Right atrium auricular region (tissue), 2 donors: ENCODE measurements around the gene PLEKHM3. TPM values are rescaled to one million over a fixed set of nuclear protein-coding genes. Genes with fewer than 3 reads are reported as not detected.
A peak's percentile ranks its signal among the peaks of the same experiment; 100 is the strongest.

ENCODE experiments used
- DNase-seq: peaks from one replicate; pipeline ENCODE4 v3.0.0-alpha.2; 2019; ENCODE audit warnings: low spot score
- H3K27ac ChIP-seq, 2 donors: fragments of 200-600 bp; sonication (generic); 1 replicate in 1 of 2; 2 replicates in 1 of 2; pipeline ENCODE4 v1.5.1; 2016 to 2019
- H3K27me3 ChIP-seq, 2 donors: fragments of 200-600 bp; sonication (generic); one replicate each; pipeline versions ENCODE4 v1.5.1 to v1.6.0; 2017 to 2019
- H3K36me3 ChIP-seq: fragments of 200-600 bp; sonication (generic); one replicate; pipeline ENCODE4 v1.5.1; 2016
- H3K4me1 ChIP-seq, 2 donors: fragments of 200-600 bp; sonication (generic); one replicate each; pipeline versions ENCODE4 v1.5.1 to v1.6.0; 2017 to 2019
- H3K4me3 ChIP-seq, 2 donors: fragments of 200-600 bp; sonication (generic); 1 replicate in 1 of 2; 2 replicates in 1 of 2; pipeline ENCODE4 v1.5.1; 2017 to 2019; ENCODE audit warnings: mild to moderate bottlenecking in 1 of 2, moderate library complexity in 1 of 2
- H3K9me3 ChIP-seq, 2 donors: fragments of 200-600 bp; sonication (generic); one replicate each; pipeline ENCODE4 v1.5.1; 2019
- CTCF ChIP-seq, 2 donors: fragments of 200-600 bp; sonication (generic); IDR thresholded peaks; one replicate each; pipeline ENCODE4 v1.5.1; 2019; ENCODE audit warnings: antibody characterized with exemption in 2 of 2
- total RNA-seq, 2 donors: library from RNA; depleted of rRNA; stranded (reverse); fragments of >200 nt; gene quantifications; one replicate each; pipeline ENCODE4 v1.1.0, GENCODE V29; 2016

Gene PLEKHM3
- total RNA-seq, 2 donors from 2014 or later: 14.9 to 20.0 TPM

- Histone ChIP-seq H3K27me3 (no peaks in the 10 kb centered on the region), H3K4me1 (peaks cover 0 to 19% of the 10 kb centered on the region in 2 donors), H3K9me3 (no peaks in the 10 kb centered on the region), H3K36me3 (no peaks in the 10 kb centered on the region), H3K4me3 (no peak overlapping the region), H3K27ac (no peak overlapping the region)
- TF ChIP-seq CTCF (IDR thresholded peaks at IDR 0.05): no peak
- DNase-seq: no peak
Observed at GRCh38 chr2:207929923-207930322, 95.4 kb downstream of the PLEKHM3 start.

GRCh38 chr2:207928079-207928478, 97.2 kb downstream of the PLEKHM3 start:
- Histone ChIP-seq H3K36me3 (no peaks in the 10 kb centered on the region), H3K9me3 (no peaks in the 10 kb centered on the region), H3K27ac (no peak overlapping the region), H3K27me3 (no peaks in the 10 kb centered on the region), H3K4me3 (no peak overlapping the region), H3K4me1 (peaks cover 0 to 14% of the 10 kb centered on the region in 2 donors)
- no peak for DNase-seq
- no peak for TF ChIP-seq CTCF (IDR thresholded peaks at IDR 0.05)

- H3K36me3 ChIP-seq: no peaks in the 10 kb centered on the region
- DNase-seq: no peak
- H3K4me3 ChIP-seq: no peak overlapping the region
- H3K4me1 ChIP-seq: peaks cover 0 to 14% of the 10 kb centered on the region in 2 donors
- no peaks in the 10 kb centered on the region for H3K27me3 ChIP-seq
- no peak for TF ChIP-seq CTCF (IDR thresholded peaks at IDR 0.05)
- no peaks in the 10 kb centered on the region for H3K9me3 ChIP-seq
- peak overlapping the region; percentile 10 to 49 for H3K27ac ChIP-seq
Observed at GRCh38 chr2:207926989-207927300, 98.4 kb downstream of the PLEKHM3 start.

GRCh38 chr2:207926133-207926988, 99.0 kb downstream of the PLEKHM3 start:
- H3K27ac ChIP-seq: peak overlapping the region; percentile 10 to 49
- H3K4me3 ChIP-seq: no peak overlapping the region

GRCh38 chr2:207925601-207926000, 99.7 kb downstream of the PLEKHM3 start:
- DNase-seq: no peak
- TF ChIP-seq CTCF (IDR thresholded peaks at IDR 0.05): no peak
- Histone ChIP-seq H3K36me3 (no peaks in the 10 kb centered on the region), H3K27ac (peak overlapping the region in 1 of 2 donors; percentile 49), H3K4me1 (peaks cover 0 to 14% of the 10 kb centered on the region in 2 donors), H3K9me3 (no peaks in the 10 kb centered on the region), H3K27me3 (no peaks in the 10 kb centered on the region), H3K4me3 (no peak overlapping the region)

More at GRCh38 chr2:207926133-207926988, 99.0 kb downstream of the PLEKHM3 start:
- TF ChIP-seq CTCF (IDR thresholded peaks at IDR 0.05): no peak
- no peaks in the 10 kb centered on the region for H3K9me3 ChIP-seq
- no peaks in the 10 kb centered on the region for H3K36me3 ChIP-seq
- peak; percentile 79 for DNase-seq
- H3K4me1 ChIP-seq: peaks cover 0 to 14% of the 10 kb centered on the region in 2 donors
- no peaks in the 10 kb centered on the region for H3K27me3 ChIP-seq
